Hematopoietic multipotent progenitor cell treated with erythropoietin and hydrocortisone succinate and interleukin-3 and kit ligand, for 15 days (in vitro differentiated cells): ENCODE measurements around the gene DMRTA1.
"Not testable (repeated sequence)": the region's sequence is repeated elsewhere in the genome, so short reads cannot be mapped to it uniquely, and the experiment has no call there.

ENCODE experiments used
- DNase-seq: peaks from one replicate; pipeline ENCODE4 v3.0.0-alpha.2; 2015; ENCODE audit warnings: low spot score

The DMRTA1 gene

DNA sequence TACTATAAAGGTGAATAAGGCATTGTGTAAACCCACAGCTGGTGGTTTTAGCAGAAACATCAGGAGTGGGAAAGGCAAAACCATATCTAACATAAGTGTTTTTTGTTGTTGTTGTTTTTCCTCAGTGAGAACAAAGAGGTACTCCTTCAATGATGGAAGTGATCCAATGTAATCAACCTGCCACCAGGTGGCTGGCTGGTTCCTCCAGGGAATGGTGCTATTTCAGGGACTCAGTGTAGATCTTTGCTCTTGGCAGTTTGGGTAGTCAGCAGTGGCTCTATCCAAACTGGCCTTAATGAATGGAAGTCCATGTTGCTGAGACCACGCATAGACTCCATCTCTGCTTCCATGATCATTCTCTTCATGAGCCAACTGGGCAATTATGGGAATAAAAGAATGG lies 10.8 kb downstream of the DMRTA1 start:
- DNase-seq, result no peak

DNA sequence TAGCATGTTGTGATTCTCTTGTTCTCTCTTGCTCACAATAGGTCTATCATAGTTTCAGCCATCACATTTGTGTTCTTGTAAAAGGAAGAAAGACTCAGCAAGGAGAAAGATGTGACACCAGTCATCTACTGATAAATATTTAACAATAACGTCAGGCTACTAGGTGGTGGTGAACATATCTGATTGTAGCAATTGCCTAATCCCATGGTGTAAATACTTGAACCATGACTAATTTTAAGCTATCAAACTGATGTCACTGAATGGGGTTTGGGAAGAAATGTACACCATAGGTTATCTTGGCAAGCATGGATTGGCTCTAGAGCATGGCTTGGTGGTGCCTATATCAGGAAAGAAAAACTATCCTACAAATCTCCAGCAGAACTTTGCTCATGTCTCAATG lies 16.6 kb downstream of the DMRTA1 start:
- no peak for DNase-seq

- peak; percentile 6 for DNase-seq
Observed at GRCh38 chr9:22469928-22470544, 23.4 kb downstream of the DMRTA1 start.

DNA sequence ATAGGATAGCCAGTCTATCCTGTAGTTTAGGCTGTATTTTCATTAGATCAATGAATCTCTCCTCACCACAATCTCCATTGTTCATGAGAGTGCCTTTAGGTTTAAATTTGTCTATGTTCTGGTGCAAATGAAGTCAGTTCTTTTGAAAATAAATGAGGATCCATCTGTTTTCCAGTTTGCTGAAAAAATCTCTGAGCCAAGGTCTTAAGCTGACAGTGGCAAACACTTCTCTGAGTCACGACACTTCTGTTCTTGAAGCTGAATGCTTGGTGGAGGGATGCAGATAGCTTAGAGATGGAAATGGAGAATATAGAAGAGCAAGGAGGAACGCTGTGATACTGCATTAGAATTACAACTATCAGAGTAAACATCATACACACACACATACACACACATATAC lies 34.9 kb downstream of the DMRTA1 start:
- no peak for DNase-seq

- no peak for DNase-seq
Observed at GRCh38 chr9:22483528-22484070, 37.0 kb downstream of the DMRTA1 start.

DNA sequence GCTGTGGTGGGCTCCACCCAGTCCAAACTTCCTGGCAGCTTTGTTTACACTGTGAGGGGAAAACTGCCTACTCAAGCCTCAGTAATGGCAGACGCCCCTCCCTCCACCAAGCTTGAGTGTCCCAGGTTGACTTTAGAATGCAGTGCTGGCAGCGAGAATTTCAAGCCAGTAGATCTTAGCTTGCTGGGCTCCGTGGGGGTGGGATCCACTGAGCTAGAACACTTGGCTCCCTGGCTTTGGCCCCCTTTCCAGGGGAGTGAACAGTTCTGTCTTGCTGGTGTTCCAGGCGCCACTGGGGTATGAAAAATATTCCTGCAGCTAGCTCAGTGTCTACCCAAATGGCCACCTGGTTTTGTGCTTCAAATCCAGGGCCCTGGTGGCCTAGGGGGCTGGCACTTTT lies 49.6 kb downstream of the DMRTA1 start:
- DNase-seq, result not testable (repeated sequence)
